ENCODE measurements around the gene TUBGCP3.

TUBGCP3 gene

GRCh38 chr13:112443995-112444311 is 144.0 kb downstream of the TUBGCP3 start:
- peak; percentile 96 for TF ChIP-seq CTCF (IDR thresholded peaks at IDR 0.05; ENCODE audit: borderline replicate concordance, insufficient read depth, low read depth, low read length)
- H3K4me3 ChIP-seq (ENCODE audit: low read depth, low read length), result no peak overlapping the region

GRCh38 chr13:112443191-112443994 is 144.6 kb downstream of the TUBGCP3 start:
- TF ChIP-seq CTCF (IDR thresholded peaks at IDR 0.05; ENCODE audit: borderline replicate concordance, insufficient read depth, low read depth, low read length), result peak; percentile 51
- no peak overlapping the region for H3K4me3 ChIP-seq (ENCODE audit: low read depth, low read length)

- no peak for TF ChIP-seq CTCF (IDR thresholded peaks at IDR 0.05; ENCODE audit: borderline replicate concordance, insufficient read depth, low read depth, low read length)
- no peak overlapping the region for H3K4me3 ChIP-seq (ENCODE audit: low read depth, low read length)
Measured at GRCh38 chr13:112442483-112443090, 145.4 kb downstream of the TUBGCP3 start.

- no peak for TF ChIP-seq CTCF (IDR thresholded peaks at IDR 0.05; ENCODE audit: borderline replicate concordance, insufficient read depth, low read depth, low read length)
- no peak overlapping the region for H3K4me3 ChIP-seq (ENCODE audit: low read depth, low read length)
Measured at GRCh38 chr13:112441779-112442310, 146.1 kb downstream of the TUBGCP3 start.

GRCh38 chr13:112441226-112441625 is 146.7 kb downstream of the TUBGCP3 start:
- TF ChIP-seq CTCF (IDR thresholded peaks at IDR 0.05; ENCODE audit: borderline replicate concordance, insufficient read depth, low read depth, low read length), result no peak

GRCh38 chr13:112438515-112438914 is 149.4 kb downstream of the TUBGCP3 start:
- no peak for TF ChIP-seq CTCF (IDR thresholded peaks at IDR 0.05; ENCODE audit: borderline replicate concordance, insufficient read depth, low read depth, low read length)
- H3K4me3 ChIP-seq (ENCODE audit: low read depth, low read length), result no peak overlapping the region

More at GRCh38 chr13:112441226-112441625, 146.7 kb downstream of the TUBGCP3 start:
- no peak overlapping the region for H3K4me3 ChIP-seq (ENCODE audit: low read depth, low read length)

GRCh38 chr13:112438094-112438493 is 149.9 kb downstream of the TUBGCP3 start:
- no peak for TF ChIP-seq CTCF (IDR thresholded peaks at IDR 0.05; ENCODE audit: borderline replicate concordance, insufficient read depth, low read depth, low read length)

More at GRCh38 chr13:112438094-112438493, 149.9 kb downstream of the TUBGCP3 start:
- H3K4me3 ChIP-seq (ENCODE audit: low read depth, low read length), result no peak overlapping the region

Measured in GM12875 (cell line).